ENCODE data around the gene MSI2.

The MSI2 gene

DNA sequence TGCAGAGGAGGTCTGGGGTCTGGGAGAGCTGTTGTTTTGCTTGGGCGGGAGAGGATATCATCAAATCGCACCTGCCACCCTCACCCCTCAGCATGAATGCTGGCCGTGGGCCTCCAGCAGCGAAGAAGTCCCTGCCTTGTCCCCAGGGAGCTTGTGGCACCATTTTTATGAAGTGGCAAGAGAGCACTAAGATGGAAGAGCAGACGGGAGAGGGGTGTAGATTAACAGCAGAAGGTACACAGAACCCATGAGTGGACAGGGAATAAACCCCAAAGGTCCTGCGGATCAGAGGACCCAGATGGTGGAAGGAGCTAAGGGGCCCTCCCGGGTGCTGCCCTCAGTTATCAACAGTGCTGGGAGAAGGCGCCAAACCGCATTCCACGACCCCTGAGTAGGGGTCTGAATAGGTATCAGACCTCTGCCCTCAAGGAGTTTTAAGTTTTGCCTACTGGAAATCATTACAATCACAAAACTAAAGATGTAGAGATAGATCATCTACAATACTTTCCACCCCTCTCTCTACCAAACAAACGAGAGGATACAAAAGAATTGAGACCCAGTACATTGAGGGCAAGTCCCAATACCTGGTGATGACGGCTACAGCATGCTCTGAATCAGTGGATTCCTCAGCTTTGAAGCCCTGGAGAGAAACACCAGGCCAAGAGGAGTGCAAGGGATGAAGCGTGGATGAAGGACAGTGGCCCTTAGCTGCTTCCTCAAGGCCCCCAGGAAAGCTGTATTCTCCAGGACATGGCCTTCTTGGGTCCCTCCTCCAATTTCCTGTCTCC, 428.6 kb downstream of the MSI2 start:
- in situ Hi-C loops (cut with MboI; ENCODE audit: low sequenced_read_pairs), result no loop called here

DNA sequence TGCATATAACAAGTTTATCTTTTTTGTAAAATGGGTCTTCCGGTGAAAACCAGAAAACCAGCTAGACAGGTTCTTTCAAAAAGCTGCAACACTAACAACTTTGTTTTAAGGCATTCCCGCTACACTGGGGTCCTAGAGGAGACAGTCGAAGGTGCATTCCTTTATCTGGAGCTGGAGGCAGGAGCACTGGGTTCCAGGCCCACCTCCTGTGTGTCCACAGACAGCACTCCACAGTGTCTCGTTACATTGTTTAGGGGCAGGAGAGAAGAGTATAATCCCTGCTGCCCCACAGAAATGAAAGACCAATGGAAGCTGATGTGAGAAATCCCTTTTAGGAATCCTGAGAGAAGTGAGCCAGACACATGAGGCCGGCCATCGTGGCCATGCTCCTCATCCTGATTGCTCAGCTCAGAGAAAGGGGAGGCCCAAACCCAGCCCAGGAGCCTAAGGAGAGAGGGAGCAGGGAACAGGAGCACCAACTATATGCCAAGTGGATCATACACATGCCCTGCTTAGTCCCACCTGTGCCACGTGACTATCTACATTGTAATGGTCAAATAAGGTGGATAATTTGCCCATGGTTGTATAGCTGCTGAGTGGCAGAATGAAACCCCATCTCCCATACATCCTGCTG, 429.3 kb downstream of the MSI2 start:
- in situ Hi-C loops (cut with MboI; ENCODE audit: low sequenced_read_pairs), result no loop called here

DNA sequence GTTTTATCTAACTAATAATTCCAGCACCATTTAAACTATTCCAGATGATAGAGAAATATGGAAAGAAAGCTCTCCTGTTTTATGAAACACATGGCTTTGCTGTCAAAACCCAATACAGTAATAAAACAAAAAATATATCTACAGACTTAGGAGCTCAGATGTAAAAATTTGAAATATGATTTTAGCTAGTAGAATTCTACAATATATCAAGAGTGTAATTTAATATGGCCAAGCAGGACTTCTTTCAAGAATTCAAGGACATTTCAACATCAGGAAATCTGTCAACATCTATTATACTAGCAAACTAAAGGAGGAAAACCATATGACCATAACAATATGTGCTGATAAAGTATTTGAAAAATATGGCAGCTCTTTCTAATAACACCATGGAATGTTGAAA, 431.3 kb downstream of the MSI2 start:
- in situ Hi-C loops (cut with MboI; ENCODE audit: low sequenced_read_pairs), result no loop called here

DNA sequence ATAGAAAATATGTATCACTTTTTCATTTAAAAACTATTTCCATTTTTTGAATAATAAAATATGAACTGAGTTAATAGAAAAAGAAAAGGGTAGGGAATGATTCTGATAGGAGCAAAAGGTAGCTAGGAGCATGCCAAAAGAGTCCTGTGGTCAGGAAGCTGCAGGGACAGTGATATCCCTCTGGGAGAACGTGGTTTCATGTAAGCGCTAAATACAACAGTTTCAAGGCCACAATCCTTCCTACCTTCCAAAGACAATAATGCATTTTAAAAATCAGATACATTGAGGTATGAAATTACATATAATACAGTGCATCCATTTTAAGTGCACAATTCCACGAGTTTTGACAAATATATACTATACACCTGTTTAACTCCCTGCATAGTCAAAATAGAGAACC, 432.9 kb downstream of the MSI2 start:
- in situ Hi-C loops (cut with MboI; ENCODE audit: low sequenced_read_pairs), result no loop called here

DNA sequence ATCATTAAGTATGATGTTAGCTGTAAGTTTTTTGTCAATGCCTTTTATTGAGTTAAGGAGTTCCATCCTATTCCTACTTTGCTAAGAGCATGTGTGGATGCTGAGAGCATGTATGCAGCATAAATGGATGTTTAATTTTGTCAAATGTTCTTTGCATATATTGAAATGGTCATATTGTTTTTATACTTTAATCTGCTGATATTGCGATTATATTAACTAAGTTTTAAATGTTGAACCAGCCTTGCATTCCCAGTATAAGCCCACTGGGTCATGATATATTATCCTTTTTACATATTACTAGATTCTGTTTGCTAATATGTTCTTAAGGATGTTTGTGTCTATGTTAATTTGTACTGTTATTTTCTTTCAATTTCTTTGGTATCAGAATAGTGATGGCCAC, 435.6 kb downstream of the MSI2 start:
- in situ Hi-C loops (cut with MboI; ENCODE audit: low sequenced_read_pairs), result no loop called here

DNA sequence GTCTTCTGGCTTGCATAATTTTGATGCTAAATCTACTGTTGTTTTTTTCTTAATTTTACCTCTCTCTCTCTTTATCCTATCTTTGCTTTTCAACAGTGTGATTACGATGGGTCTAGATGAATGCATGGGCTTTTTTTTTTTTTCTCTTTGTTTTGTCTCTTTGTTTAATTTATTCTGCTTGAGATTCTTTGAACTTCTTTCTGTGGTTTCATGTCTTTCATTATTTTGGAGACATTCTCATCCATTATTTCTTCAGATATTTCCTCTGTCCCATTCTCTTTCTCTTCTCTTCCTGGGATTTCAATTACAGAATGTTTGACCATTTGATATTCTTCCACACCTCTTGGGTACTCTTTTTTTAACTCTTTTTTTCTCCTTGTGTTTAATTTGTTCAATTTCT, 436.4 kb downstream of the MSI2 start:
- in situ Hi-C loops (cut with MboI; ENCODE audit: low sequenced_read_pairs), result no loop called here

DNA sequence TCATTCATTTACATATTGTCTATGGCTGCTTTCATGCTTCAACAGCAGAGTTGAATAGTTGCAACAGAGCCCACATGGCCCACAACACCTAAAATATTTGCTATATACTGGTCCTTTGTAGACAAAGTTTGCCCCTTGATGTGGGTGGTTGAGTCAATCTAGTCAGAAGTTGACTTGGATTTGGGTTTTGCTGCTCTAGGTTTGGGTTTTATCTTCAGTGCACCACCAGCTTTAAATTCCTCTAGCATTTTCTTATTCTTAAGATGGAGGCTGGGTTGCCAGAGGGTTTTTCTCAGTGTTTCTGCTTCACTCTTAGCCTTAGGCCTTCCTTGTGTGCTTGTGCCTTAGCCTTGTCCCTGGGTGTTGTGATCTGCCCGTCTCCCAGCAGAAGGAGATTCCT, 437.7 kb downstream of the MSI2 start:
- in situ Hi-C loops (cut with MboI; ENCODE audit: low sequenced_read_pairs), result no loop called here

DNA sequence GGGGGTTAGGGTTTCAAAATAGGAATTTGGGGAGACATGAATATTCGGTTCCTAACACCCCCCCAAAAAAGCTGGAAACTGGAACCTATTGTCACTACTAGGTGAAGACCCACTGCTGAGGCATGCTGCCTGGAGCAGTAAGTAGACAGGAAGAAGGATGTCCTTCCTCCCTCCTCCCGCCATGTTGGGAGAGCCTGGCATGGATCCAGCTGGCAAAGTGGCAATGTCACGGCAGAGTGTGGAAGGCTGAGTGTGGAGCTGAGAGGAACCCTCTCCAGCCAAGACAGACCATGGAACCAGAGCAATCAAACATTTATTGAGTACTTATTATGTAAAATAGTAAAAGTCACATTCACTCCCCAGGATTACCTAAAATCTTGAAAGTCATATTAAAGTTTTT, 439.7 kb downstream of the MSI2 start:
- in situ Hi-C loops (cut with MboI; ENCODE audit: low sequenced_read_pairs), result no loop called here

DNA sequence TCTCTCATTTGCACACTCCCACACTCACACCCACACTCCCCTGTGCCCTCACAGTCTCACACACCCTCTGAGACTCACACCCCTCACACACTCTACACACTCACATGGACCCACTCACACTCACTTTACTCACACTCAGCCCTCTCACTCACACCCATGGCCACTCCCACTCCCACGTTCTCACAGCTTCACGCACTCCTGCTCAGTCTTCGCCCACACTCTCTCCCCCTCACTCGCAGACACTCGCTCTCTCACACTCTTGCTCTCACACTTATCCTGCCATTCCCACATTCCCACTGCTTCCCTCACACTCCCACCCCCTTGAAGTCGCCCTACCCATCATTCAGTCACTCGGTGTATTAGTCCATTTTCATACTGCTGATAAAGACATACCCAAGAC, 440.9 kb downstream of the MSI2 start:
- in situ Hi-C loops (cut with MboI; ENCODE audit: low sequenced_read_pairs), result no loop called here

DNA sequence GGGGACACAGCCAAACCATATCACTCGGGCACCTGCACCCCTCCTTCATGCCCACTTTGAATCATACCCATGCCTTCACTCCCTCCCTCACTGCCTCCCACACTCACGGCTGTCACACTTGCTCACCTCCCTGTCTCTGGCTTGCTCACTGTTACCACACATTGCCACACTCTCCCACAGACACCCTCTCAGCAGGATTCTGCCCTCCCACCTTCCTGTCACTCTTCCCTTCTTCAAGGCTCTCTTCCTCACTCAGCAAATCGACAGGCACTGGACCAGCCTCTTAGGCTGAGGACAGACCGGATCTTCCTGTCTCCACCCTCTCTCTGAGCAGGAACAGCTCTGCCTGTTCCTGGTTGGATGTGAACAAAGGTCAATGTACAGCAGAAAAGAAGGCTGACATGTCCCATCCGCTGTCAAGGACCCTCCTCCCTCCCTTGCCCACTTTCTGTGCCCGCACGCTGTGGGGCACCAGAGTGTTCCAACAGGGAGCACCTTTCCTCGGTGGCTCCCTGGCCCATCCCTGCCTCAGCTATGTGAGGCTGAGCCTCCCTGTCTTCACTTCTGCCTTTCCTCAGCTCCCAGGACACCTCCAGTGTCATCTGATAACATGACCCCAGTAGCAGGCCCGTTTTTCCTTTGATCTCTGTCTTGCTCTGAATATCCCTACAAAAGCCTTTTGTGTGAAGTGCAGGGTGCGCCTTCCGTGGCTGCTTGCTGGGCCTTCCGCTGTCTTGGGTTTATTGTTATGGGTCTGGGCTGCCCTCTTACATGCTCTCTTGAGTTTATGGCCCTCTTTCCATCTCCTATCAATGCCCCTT, 441.8 kb downstream of the MSI2 start:
- in situ Hi-C loops (cut with MboI; ENCODE audit: low sequenced_read_pairs), result no loop called here

DNA sequence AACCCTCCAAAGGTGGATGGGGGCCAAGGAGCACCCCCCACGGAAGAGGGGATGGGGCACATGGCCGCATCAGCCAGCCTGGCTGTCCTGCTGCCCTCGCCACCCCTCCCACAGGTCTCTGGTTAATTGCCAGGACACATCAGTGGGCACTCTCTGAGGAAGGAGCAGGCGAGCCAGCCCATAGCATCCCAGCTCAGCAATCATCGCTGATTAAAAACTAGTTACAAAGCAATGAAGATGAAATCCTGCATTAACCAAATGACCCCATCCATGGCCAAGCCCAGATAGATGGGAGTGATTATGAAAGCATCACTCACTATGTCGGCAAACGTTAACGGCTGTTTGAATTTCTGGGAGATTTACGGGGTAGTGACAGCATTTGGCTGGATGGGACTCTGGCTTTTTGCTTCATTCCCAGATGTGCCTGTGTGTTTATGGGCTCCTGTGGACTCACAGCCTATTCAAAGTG, 443.5 kb downstream of the MSI2 start:
- in situ Hi-C loops (cut with MboI; ENCODE audit: low sequenced_read_pairs), result no loop called here

DNA sequence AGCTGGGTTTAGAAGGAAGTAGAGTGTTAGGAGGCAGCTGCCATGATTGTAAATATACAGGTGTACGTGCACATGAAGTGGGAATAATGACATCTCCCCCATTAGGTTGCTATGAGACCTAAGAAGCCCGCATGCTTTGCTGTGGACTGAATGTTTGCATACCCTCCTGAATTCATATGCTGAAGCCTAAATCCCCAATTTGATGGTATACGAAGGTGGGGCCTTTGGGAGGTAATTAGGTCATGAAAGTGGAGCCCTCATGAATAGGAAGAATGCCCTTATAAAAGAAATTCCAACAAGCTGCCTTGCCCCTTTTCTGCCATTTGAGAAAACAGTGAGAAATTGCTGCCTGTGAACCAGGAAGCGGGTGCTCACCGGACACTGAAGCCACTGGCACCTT, 444.8 kb downstream of the MSI2 start:
- in situ Hi-C loops (cut with MboI; ENCODE audit: low sequenced_read_pairs), result no loop called here

DNA sequence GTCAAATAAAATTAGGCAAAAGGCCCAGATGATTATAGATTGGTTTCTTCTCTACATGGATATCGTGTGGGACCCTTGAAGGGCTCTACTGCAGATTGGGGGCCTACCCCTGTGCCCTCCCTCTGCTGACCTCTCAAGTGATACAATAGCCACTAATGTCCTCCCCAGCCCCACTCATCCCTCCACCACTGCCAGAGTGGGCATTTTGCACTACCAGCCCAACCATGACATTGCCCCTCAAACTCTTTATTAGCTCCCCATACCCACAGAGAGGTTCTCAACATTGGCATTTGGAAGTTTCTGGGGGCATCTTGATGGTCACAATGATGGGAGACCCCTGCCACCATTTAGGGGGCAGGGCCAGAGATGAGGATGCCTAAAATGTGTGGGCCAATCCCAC, 446.9 kb downstream of the MSI2 start:
- in situ Hi-C loops (cut with MboI; ENCODE audit: low sequenced_read_pairs), result no loop called here

DNA sequence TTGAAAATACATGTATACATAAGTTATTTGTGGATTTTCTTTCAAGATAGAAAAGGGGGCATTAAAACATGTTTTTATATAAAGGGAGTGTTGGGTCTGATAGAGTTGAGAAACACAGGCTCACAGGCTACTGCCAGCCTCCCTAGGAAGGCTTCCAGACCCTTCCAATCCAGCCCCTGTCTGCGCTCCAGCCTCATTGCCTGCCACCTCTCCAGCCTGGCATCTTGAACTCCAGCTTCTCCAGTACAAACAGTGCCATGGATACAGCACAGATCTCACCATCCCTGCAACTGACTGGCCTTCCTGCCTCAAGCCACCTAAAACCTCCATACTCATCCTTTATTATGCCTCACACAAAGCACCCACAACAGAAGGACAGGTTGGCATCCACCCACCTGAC, 448.1 kb downstream of the MSI2 start:
- in situ Hi-C loops (cut with MboI; ENCODE audit: low sequenced_read_pairs), result no loop called here

DNA sequence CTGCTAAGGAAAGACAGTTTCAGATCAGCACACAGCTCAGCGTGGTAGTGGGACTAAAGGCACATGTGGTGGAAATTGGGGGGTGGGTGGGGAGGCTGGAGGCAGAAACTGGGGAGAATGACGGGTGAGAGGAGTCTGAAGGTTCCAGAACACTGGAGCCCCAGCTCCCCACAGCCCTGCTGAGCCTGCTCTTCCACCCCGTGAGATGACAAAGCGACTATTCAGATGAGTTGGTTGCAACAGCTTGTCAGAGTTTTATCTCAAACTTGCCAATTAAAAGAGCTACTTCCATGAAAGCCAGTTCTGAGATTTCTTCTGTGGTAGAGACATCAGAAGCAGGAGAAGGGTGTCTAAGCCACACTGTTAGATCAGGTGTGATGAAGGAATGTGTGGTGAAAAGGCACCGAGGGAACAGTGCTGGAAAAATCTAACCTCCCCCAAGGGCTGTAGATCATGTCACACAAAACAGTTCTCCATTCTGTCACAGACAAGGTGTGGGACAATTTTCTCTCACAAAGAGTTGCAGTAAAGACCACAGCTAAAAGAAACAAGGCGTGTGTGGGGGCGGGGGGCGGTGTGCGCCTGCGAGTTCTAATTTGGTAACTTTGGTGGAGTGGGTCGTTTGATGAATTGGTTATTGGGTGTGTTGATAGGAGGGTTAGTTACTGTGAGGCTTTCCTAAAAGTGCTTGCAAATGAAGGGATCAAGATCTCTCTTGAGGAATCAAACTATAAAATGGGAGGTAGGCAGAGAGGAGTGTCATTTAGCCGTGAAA, 449.8 kb downstream of the MSI2 start:
- in situ Hi-C loops (cut with MboI; ENCODE audit: low sequenced_read_pairs), result no loop called here

DNA sequence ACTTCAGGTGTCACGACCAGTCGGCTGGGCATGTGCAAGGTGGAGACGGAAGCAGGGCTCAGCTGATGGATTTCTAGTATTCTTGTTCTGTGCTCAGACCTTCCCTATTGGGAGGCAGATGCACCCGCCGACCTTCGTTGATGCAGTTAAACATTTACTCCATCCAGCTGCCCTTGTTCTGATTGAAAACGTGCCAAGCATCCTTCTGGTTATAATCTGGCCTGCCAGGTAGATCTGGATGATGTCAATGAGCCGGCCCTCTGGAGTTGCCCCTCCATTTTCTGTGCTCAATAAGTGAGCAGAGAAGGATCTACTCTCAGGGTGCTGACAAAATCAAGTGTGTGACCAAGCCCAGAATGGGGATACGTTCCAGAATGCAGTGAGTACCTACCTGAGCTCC, 450.4 kb downstream of the MSI2 start:
- in situ Hi-C loops (cut with MboI; ENCODE audit: low sequenced_read_pairs), result no loop called here

DNA sequence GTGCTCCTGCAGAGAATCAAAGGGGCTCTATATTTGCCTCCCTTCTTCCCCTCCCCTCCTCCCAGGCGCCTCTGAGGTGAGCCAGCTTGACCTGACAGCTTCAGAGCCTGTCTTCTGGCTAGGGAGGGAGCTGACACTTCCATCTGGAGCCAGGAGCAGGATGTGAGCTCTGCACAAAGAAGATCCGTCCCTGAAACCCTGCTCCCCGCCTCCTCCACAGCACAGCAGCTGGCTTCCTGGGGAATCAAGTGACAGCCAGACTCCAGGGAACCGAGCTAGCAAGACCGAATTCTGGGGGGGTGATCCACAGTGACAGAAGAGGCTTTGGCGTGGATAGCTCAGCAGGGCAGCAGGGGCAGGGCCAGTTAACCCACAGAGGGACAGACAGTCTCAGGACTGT, 451.6 kb downstream of the MSI2 start:
- in situ Hi-C loops (cut with MboI; ENCODE audit: low sequenced_read_pairs), result no loop called here

DNA sequence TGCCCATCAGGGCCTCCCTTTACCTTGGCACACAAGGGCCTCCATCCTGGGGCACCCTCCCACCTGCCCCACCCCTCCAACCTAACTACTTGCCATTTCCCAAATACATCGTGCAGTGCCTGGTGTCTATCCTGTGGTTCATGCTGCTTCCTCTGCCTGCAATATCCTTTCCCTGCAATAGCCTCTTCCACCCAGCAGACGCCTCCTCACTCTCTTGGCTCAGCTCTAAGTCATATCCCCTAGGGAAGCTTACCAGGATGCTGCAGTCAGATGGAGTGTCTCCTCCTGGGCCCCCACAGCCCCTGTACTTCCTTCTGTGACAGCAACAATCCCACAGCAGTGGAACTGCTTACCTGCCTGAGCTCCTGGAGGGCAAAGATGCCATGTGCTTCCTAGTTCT, 452.1 kb downstream of the MSI2 start:
- in situ Hi-C loops (cut with MboI; ENCODE audit: low sequenced_read_pairs), result no loop called here

DNA sequence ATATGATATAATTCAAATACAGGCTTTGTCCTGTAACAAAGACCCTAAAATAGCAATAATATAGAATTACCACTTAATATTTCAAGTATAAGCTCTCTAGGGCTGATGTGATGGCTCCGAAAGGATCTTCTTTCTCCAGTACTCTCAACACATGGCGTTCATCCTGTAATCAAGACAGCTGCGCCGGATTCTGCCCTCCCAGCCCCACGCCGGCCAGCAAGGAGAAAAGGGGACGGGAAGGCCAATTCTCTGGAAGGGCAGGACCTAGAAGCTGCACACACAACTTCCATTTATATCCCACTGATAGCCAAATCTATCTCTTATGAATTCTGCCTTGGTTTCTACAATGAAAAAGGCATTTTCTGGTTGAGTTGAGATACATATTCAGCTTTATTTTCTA, 456.8 kb downstream of the MSI2 start:
- in situ Hi-C loops (cut with MboI; ENCODE audit: low sequenced_read_pairs), result no loop called here

DNA sequence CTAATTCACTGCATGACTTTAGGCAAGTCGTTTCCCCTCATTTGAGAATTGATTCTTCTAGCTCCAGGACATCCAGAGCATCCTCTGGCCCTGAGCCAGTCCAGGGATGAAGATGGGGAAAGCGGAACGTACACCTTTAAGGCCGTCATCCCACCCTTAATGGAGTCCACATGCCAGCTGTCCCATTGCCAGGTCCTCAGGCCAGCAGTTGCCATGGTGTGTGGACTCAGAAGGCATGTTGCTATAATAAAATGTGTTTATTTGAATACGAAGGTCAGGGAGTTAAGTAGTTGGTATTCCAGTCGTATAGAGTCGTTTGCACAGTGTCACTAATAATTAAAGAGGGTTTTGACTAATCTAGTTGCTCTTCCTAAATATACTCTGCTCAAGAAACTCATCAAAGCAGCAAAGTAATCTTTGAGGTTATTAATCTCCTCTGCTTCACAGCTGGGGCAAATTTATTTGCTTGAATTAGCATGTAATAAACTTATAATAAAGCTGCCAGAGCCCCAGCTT, 458.4 kb downstream of the MSI2 start:
- in situ Hi-C loops (cut with MboI; ENCODE audit: low sequenced_read_pairs), result no loop called here

DNA sequence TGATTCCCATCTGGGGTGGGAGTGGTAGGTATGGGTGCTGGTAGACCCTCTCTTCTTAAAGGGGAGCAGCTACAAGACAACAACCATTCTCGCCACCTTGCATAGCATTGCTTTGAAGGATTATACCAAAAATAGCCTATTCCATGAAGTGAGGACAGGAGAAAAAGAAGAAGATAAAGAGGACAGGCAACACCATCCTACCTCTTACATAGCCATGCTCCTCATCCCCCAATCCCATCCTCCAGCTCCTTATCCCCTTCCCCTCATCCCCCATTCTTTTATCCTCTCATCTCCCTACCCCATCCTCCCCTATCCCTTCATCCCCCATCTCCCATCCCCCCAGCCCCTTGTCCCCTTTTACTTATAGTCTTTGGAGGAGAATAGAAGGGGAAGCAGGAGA, 459.7 kb downstream of the MSI2 start:
- in situ Hi-C loops (cut with MboI; ENCODE audit: low sequenced_read_pairs), result no loop called here

All from HL-60/S4 treated with retinoic acid at 250 ng/mL for 4 days and 3 days (cell line).